Measurements from ENCODE around the gene SPANXD.

SPANXD gene

GRCh38 chrX:141652286-141652685, 46.3 kb downstream of the SPANXD start:
- no peak overlapping the region for H3K9ac ChIP-seq (ENCODE audit: low read length)
- H3K4me3 ChIP-seq (ENCODE audit: low read depth in 1 of 2, low read length in 2 of 2), result no peak overlapping the region
- H3K4me1 ChIP-seq (ENCODE audit: insufficient read depth, low read length), result no peaks in the 10 kb centered on the region
- H3K27me3 ChIP-seq (ENCODE audit: control insufficient read depth in 1 of 2, insufficient read depth in 2 of 2, low read length in 2 of 2), result peaks cover 0 to 4% of the 10 kb centered on the region in 2 donors
- no peaks in the 10 kb centered on the region for H3K36me3 ChIP-seq (ENCODE audit: insufficient read depth, low read length)
- no peak overlapping the region for H3K27ac ChIP-seq (ENCODE audit: low read depth, low read length)
- H3K9me3 ChIP-seq (ENCODE audit: low read length), result no peaks in the 10 kb centered on the region
